B cell (primary cell): ENCODE measurements around the gene ELAC1.

Experiments
- CTCF ChIP-seq: fragments of 200-600 bp; IDR thresholded peaks from one replicate; pipeline ENCODE4 v1.8.0; 2022; ENCODE audit warnings: antibody characterized with exemption, mild to moderate bottlenecking
- EZH2 ChIP-seq: IDR thresholded peaks from 2 replicates; pipeline ENCODE4 v1.6.1; 2012; ENCODE audit warnings: borderline replicate concordance, low read depth, mild to moderate bottlenecking, moderate library complexity, low read length; ENCODE audit not compliant: insufficient read depth, poor library complexity, severe bottlenecking

- TF ChIP-seq CTCF (no peak), EZH2 (no peak)
These were observed 1.6 kb downstream of the ELAC1 start for GRCh38 chr18:50969448-50969847.
